ENCODE results near the gene C18orf63.
A peak's percentile ranks its signal among the peaks of the same experiment; 100 is the strongest.
"Not testable (repeated sequence)": the region's sequence is repeated elsewhere in the genome, so short reads cannot be mapped to it uniquely, and the experiment has no call there.

C18orf63 gene

GRCh38 chr18:74326791-74327190 lies 11.2 kb downstream of the C18orf63 start:
- not testable (repeated sequence) for DNase-seq (ENCODE audit: low read depth in 2 of 2, low spot score in 1 of 2)

- no peak for DNase-seq (ENCODE audit: low read depth in 2 of 2, low spot score in 1 of 2)
Measured at GRCh38 chr18:74328206-74328605, 12.6 kb downstream of the C18orf63 start.

GRCh38 chr18:74329688-74330205 lies 14.1 kb downstream of the C18orf63 start:
- DNase-seq (ENCODE audit: low read depth in 2 of 2, low spot score in 1 of 2): no peak

- no peak for DNase-seq (ENCODE audit: low read depth in 2 of 2, low spot score in 1 of 2)
Measured at GRCh38 chr18:74331404-74331803, 15.8 kb downstream of the C18orf63 start.

GRCh38 chr18:74333091-74333490 lies 17.5 kb downstream of the C18orf63 start:
- no peak for DNase-seq (ENCODE audit: low read depth in 2 of 2, low spot score in 1 of 2)

- DNase-seq (ENCODE audit: low read depth in 2 of 2, low spot score in 1 of 2): no peak
Measured at GRCh38 chr18:74334242-74334893, 18.7 kb downstream of the C18orf63 start.

GRCh38 chr18:74336656-74337055 lies 21.0 kb downstream of the C18orf63 start:
- DNase-seq (ENCODE audit: low read depth in 2 of 2, low spot score in 1 of 2): no peak

- no peak for DNase-seq (ENCODE audit: low read depth in 2 of 2, low spot score in 1 of 2)
Measured at GRCh38 chr18:74337155-74337911, 21.7 kb downstream of the C18orf63 start.

GRCh38 chr18:74337912-74338309 lies 22.3 kb downstream of the C18orf63 start:
- DNase-seq (ENCODE audit: low read depth in 2 of 2, low spot score in 1 of 2): no peak

- DNase-seq (ENCODE audit: low read depth in 2 of 2, low spot score in 1 of 2): no peak
Measured at GRCh38 chr18:74342416-74343043, 26.9 kb downstream of the C18orf63 start.

- DNase-seq (ENCODE audit: low read depth in 2 of 2, low spot score in 1 of 2): no peak
Measured at GRCh38 chr18:74346206-74346605, 30.6 kb downstream of the C18orf63 start.

- DNase-seq (ENCODE audit: low read depth in 2 of 2, low spot score in 1 of 2): no peak
Measured at GRCh38 chr18:74348581-74348980, 32.9 kb downstream of the C18orf63 start.

- no peak for DNase-seq (ENCODE audit: low read depth in 2 of 2, low spot score in 1 of 2)
Measured at GRCh38 chr18:74351354-74351753, 35.7 kb downstream of the C18orf63 start.

- DNase-seq (ENCODE audit: low read depth in 2 of 2, low spot score in 1 of 2): peak in 1 of 2 donors; percentile 30
Measured at GRCh38 chr18:74353169-74353775, 37.6 kb downstream of the C18orf63 start.

- DNase-seq (ENCODE audit: low read depth in 2 of 2, low spot score in 1 of 2): no peak
Measured at GRCh38 chr18:74356959-74357358, 41.3 kb downstream of the C18orf63 start.

- no peak for DNase-seq (ENCODE audit: low read depth in 2 of 2, low spot score in 1 of 2)
Measured at GRCh38 chr18:74360852-74361655, 45.4 kb downstream of the C18orf63 start.

- DNase-seq (ENCODE audit: low read depth in 2 of 2, low spot score in 1 of 2): no peak
Measured at GRCh38 chr18:74367905-74368304, 52.3 kb downstream of the C18orf63 start.

- no peak for DNase-seq (ENCODE audit: low read depth in 2 of 2, low spot score in 1 of 2)
Measured at GRCh38 chr18:74368901-74369705, 53.5 kb downstream of the C18orf63 start.

- DNase-seq (ENCODE audit: low read depth in 2 of 2, low spot score in 1 of 2): no peak
Measured at GRCh38 chr18:74370115-74370514, 54.5 kb downstream of the C18orf63 start.

- no peak for DNase-seq (ENCODE audit: low read depth in 2 of 2, low spot score in 1 of 2)
Measured at GRCh38 chr18:74373428-74373827, 57.8 kb downstream of the C18orf63 start.

All from stimulated activated CD8-positive, alpha-beta memory T cell treated with anti-CD3 and anti-CD28 coated beads, Interleukin-4, amount 100 ng/mL, for 1 hour (primary cell).